ENCODE measurements around the gene SNX33. TPM values are rescaled to one million over a fixed set of nuclear protein-coding genes. Genes with fewer than 3 reads are reported as not detected.

SNX33 gene
- total RNA-seq, 4 donors from 2014 or later, result 4.9 to 6.7 (median 5.5) TPM

- Histone ChIP-seq H3K36me3 (no peaks in the 10 kb centered on the region), H3K27me3 (no peaks in the 10 kb centered on the region), H3K9me3 (no peaks in the 10 kb centered on the region), H3K4me3 (no peak overlapping the region), H3K27ac (no peak overlapping the region), H3K4me1 (peaks cover 15 to 29% of the 10 kb centered on the region in 2 donors)
- no peak for ATAC-seq
- TF ChIP-seq CTCF (IDR thresholded peaks at IDR 0.05 in 4 of 5, conservative IDR thresholded peaks at IDR 0.05 in 1 of 5) (no peak), POLR2A (IDR thresholded peaks at IDR 0.05) (no peak)
- DNase-seq, result no peak
- intact Hi-C loops (cut with DNase I; ENCODE audit: low total_unique reads) (no loop called here), in situ Hi-C loops (cut with MboI; ENCODE audit: low sequenced_read_pairs in 4 of 4) (no loop called here)
Measured at GRCh38 chr15:75654201-75654907, 6.6 kb downstream of the SNX33 start.

GRCh38 chr15:75655931-75656330 is 8.2 kb downstream of the SNX33 start:
- Histone ChIP-seq H3K4me3 (no peak overlapping the region), H3K27me3 (no peaks in the 10 kb centered on the region), H3K27ac (no peak overlapping the region), H3K4me1 (peaks cover 17 to 28% of the 10 kb centered on the region in 2 donors), H3K36me3 (no peaks in the 10 kb centered on the region), H3K9me3 (no peaks in the 10 kb centered on the region)
- intact Hi-C loops (cut with DNase I; ENCODE audit: low total_unique reads), result no loop called here
- ATAC-seq, result no peak
- TF ChIP-seq CTCF (IDR thresholded peaks at IDR 0.05 in 4 of 5, conservative IDR thresholded peaks at IDR 0.05 in 1 of 5), result no peak
- TF ChIP-seq POLR2A (IDR thresholded peaks at IDR 0.05), result no peak
- in situ Hi-C loops (cut with MboI; ENCODE audit: low sequenced_read_pairs in 4 of 4), result no loop called here
- DNase-seq, result no peak

- Histone ChIP-seq H3K4me1 (peaks cover 17 to 25% of the 10 kb centered on the region in 2 donors), H3K9me3 (no peaks in the 10 kb centered on the region), H3K27me3 (no peaks in the 10 kb centered on the region), H3K27ac (no peak overlapping the region), H3K4me3 (no peak overlapping the region), H3K36me3 (no peaks in the 10 kb centered on the region)
- intact Hi-C loops (cut with DNase I; ENCODE audit: low total_unique reads), result no loop called here
- no peak for TF ChIP-seq CTCF (IDR thresholded peaks at IDR 0.05 in 4 of 5, conservative IDR thresholded peaks at IDR 0.05 in 1 of 5)
- TF ChIP-seq POLR2A (IDR thresholded peaks at IDR 0.05), result no peak
- no peak for DNase-seq
- in situ Hi-C loops (cut with MboI; ENCODE audit: low sequenced_read_pairs in 4 of 4), result no loop called here
- no peak for ATAC-seq
Measured at GRCh38 chr15:75656331-75656730, 8.6 kb downstream of the SNX33 start.

- Histone ChIP-seq H3K27ac (no peak overlapping the region), H3K9me3 (no peaks in the 10 kb centered on the region), H3K36me3 (no peaks in the 10 kb centered on the region), H3K27me3 (no peaks in the 10 kb centered on the region), H3K4me3 (no peak overlapping the region), H3K4me1 (peaks cover 17 to 20% of the 10 kb centered on the region in 2 donors)
- in situ Hi-C loops (cut with MboI; ENCODE audit: low sequenced_read_pairs in 4 of 4) (no loop called here), intact Hi-C loops (cut with DNase I; ENCODE audit: low total_unique reads) (no loop called here)
- TF ChIP-seq CTCF (IDR thresholded peaks at IDR 0.05 in 4 of 5, conservative IDR thresholded peaks at IDR 0.05 in 1 of 5) (no peak), POLR2A (IDR thresholded peaks at IDR 0.05) (no peak)
- DNase-seq (no peak), ATAC-seq (no peak)
Measured at GRCh38 chr15:75656813-75657212, 9.1 kb downstream of the SNX33 start.
